HUES48 (cell line): ENCODE data around the gene PRRT4.

Experiments used
- H3K27ac ChIP-seq: one replicate; pipeline ENCODE4 v1.7.0; 2013; ENCODE audit warnings: low read depth, low read length, inconsistent platforms
- H3K27me3 ChIP-seq: 2 replicates; pipeline ENCODE4 v1.6.1; 2013; ENCODE audit warnings: mild to moderate bottlenecking, low read length; ENCODE audit not compliant: control insufficient read depth, insufficient read depth
- H3K36me3 ChIP-seq: 2 replicates; pipeline ENCODE4 v1.6.1; 2013; ENCODE audit warnings: low read length; ENCODE audit not compliant: control insufficient read depth, insufficient read depth
- H3K4me1 ChIP-seq: 2 replicates; pipeline ENCODE4 v1.6.1; 2013; ENCODE audit warnings: mild to moderate bottlenecking, low read length; ENCODE audit not compliant: control insufficient read depth, insufficient read depth
- H3K4me3 ChIP-seq: 2 replicates; pipeline ENCODE4 v1.5.1; 2013; ENCODE audit warnings: mild to moderate bottlenecking, low read depth, low read length
- H3K9ac ChIP-seq: 2 replicates; pipeline ENCODE4 v1.6.1; 2013; ENCODE audit warnings: mild to moderate bottlenecking, low read depth, low read length, moderate library complexity
- H3K9me3 ChIP-seq: 2 replicates; pipeline ENCODE4 v1.6.1; 2013; ENCODE audit warnings: low read length; ENCODE audit not compliant: control insufficient read depth, insufficient read depth

Gene PRRT4

DNA sequence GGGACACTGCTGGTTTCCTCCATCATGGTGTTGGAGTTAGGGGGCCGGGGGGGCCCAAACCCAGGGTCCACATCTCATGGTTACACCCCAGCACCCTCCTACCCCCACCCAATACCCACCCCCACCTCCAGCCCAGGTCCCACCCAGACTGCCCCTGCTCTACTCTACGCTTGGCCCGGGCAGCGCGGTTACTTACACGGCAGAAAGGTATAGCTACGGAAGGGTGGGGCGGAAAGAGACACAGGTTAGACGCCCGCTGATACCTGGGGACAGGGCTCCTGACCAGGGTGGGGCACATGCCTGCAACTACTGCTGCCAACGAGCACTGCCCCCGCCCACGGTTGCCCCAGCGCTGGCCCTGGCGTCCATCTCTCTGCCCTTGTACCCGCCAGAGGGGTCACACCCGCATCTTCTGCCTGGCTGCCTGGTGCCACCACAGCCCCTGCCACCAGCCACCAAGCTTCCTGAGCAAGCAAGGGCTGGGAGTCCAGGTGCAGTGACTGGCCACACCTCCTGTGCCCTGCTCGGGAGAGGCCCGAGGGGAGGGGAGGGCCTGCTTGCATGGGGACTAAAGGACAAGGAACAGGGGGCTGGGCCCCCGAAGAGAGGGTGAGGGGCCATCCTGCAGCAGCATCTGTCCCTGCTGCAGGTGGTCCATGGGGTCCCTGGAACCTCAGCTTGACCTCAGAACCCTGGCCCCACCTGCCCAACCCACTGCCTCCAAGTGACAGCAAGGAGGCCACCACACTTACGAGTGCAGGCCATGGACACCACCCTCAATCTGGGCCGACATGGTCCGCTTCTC, 32.2 kb upstream of the PRRT4 start:
- Histone ChIP-seq H3K27ac (no peak overlapping the region), H3K36me3 (0 out of 2 replicates have a peak, but pooled peaks cover 10% of the 10 kb centered on the region), H3K4me3 (no peak overlapping the region), H3K27me3 (no peaks in the 10 kb centered on the region), H3K9me3 (no peaks in the 10 kb centered on the region), H3K4me1 (peaks cover 5% of the 10 kb centered on the region), H3K9ac (no peak overlapping the region)

- Histone ChIP-seq H3K4me1 (peaks cover 5% of the 10 kb centered on the region), H3K9ac (no peak overlapping the region), H3K36me3 (0 out of 2 replicates have a peak, but pooled peaks cover 10% of the 10 kb centered on the region), H3K27ac (no peak overlapping the region), H3K4me3 (no peak overlapping the region), H3K27me3 (peaks cover 8% of the 10 kb centered on the region), H3K9me3 (no peaks in the 10 kb centered on the region)
Observed at GRCh38 chr7:128392446-128393327, 31.2 kb upstream of the PRRT4 start.

DNA sequence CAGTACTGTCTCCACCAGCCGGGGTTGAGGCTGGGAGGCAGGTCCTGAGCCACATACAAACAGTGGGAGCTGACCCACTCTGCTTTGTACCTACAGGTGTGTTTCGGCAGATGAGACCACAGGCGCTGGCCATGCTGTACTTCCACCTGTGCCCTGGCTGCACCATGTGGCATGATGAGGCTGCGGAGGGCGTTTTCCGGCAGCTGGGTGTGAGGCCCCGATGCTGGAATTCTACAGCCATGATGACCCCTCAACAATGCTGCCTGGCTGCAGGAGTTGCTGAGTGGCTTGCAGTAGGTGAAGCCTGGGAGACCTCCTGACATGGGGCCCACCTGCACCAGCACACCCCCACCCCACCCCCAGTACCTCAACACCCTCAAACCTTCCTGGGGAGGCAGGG, 30.3 kb upstream of the PRRT4 start:
- H3K36me3 ChIP-seq, result 0 out of 2 replicates have a peak, but pooled peaks cover 5% of the 10 kb centered on the region
- H3K4me3 ChIP-seq, result no peak overlapping the region
- no peak overlapping the region for H3K9ac ChIP-seq
- H3K4me1 ChIP-seq, result peaks cover 11% of the 10 kb centered on the region
- H3K27me3 ChIP-seq, result peaks cover 12% of the 10 kb centered on the region
- no peaks in the 10 kb centered on the region for H3K9me3 ChIP-seq
- H3K27ac ChIP-seq, result no peak overlapping the region

GRCh38 chr7:128390871-128391565, 29.5 kb upstream of the PRRT4 start:
- H3K9me3 ChIP-seq, result no peaks in the 10 kb centered on the region
- H3K27ac ChIP-seq, result no peak overlapping the region
- no peak overlapping the region for H3K4me3 ChIP-seq
- 0 out of 2 replicates have a peak, but pooled peaks cover under 1% of the 10 kb centered on the region for H3K36me3 ChIP-seq
- peaks cover 12% of the 10 kb centered on the region for H3K27me3 ChIP-seq
- no peak overlapping the region for H3K9ac ChIP-seq
- H3K4me1 ChIP-seq, result peaks cover 11% of the 10 kb centered on the region

GRCh38 chr7:128389618-128390329, 28.3 kb upstream of the PRRT4 start:
- Histone ChIP-seq H3K9me3 (no peaks in the 10 kb centered on the region), H3K4me3 (no peak overlapping the region), H3K27me3 (peaks cover 12% of the 10 kb centered on the region), H3K4me1 (peaks cover 11% of the 10 kb centered on the region), H3K9ac (no peak overlapping the region), H3K27ac (no peak overlapping the region), H3K36me3 (no peaks in the 10 kb centered on the region)

GRCh38 chr7:128389085-128389617, 27.7 kb upstream of the PRRT4 start:
- Histone ChIP-seq H3K9me3 (no peaks in the 10 kb centered on the region), H3K4me3 (no peak overlapping the region), H3K27ac (no peak overlapping the region), H3K36me3 (no peaks in the 10 kb centered on the region), H3K4me1 (peaks cover 11% of the 10 kb centered on the region), H3K9ac (no peak overlapping the region), H3K27me3 (peaks cover 12% of the 10 kb centered on the region)

GRCh38 chr7:128388145-128388485, 26.6 kb upstream of the PRRT4 start:
- Histone ChIP-seq H3K9ac (no peak overlapping the region), H3K4me1 (peaks cover 11% of the 10 kb centered on the region)

GRCh38 chr7:128387216-128388144, 26.0 kb upstream of the PRRT4 start:
- Histone ChIP-seq H3K27ac (no peak overlapping the region), H3K36me3 (no peaks in the 10 kb centered on the region), H3K27me3 (peaks cover 12% of the 10 kb centered on the region), H3K9me3 (no peaks in the 10 kb centered on the region), H3K4me1 (peaks cover 14% of the 10 kb centered on the region), H3K9ac (no peak overlapping the region), H3K4me3 (no peak overlapping the region)

More at GRCh38 chr7:128388145-128388485, 26.6 kb upstream of the PRRT4 start:
- H3K27me3 ChIP-seq, result peaks cover 12% of the 10 kb centered on the region
- H3K36me3 ChIP-seq, result no peaks in the 10 kb centered on the region
- H3K27ac ChIP-seq, result no peak overlapping the region
- no peaks in the 10 kb centered on the region for H3K9me3 ChIP-seq
- no peak overlapping the region for H3K4me3 ChIP-seq

DNA sequence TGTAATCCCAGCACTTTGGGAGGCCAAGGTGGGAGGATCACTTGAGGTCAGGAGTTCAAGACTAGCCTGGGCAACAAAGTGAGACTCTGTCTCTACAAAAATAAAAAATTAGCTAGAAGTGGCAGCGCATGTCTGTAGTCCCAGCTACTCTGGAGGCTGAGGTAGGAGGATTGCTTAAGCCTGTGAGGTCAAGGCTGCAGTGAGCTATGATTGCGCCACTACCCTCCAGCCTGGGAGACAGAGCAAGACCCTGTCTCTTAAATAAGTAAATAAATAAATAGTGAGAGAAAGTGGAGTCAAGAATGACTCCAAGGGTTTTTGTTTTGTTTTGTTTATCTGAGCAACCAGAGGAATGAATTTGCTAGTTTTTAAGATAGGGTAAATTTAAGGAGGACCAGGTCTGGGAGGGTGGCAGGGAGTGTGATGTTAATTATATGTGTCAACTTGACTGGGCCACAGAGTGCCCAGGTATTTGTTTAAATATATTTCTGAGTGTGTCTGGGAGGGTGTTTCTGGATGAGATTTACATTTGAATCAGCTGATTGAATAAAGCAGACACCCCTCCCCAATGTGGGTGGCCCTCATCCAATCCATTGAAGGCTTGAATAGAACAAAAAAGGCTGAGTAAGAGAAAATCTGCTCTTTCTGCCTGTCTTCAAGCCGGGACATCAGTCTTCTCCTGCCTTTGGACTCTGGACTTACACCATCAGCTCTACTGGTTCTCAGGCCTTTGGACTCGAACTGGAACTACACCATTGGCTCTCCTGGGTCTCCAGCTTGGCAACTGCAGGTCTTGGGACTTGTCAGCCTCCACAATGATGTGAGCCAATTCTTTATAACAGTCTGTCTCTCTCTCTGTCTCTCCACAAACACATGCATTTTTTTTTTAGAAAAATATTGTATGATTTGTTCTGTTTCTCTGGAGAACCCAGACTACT, 24.8 kb upstream of the PRRT4 start:
- no peak overlapping the region for H3K9ac ChIP-seq
- H3K36me3 ChIP-seq, result no peaks in the 10 kb centered on the region
- H3K27me3 ChIP-seq, result peaks cover 12% of the 10 kb centered on the region
- no peak overlapping the region for H3K27ac ChIP-seq
- no peak overlapping the region for H3K4me3 ChIP-seq
- H3K9me3 ChIP-seq, result no peaks in the 10 kb centered on the region
- H3K4me1 ChIP-seq, result peaks cover 24% of the 10 kb centered on the region
